Neuron (in vitro differentiated cells): Measurements from ENCODE around the gene IL16.
"Not testable (repeated sequence)": the region's sequence is repeated elsewhere in the genome, so short reads cannot be mapped to it uniquely, and the experiment has no call there.

Source experiments
- H2AFZ ChIP-seq: one replicate; pipeline ENCODE4 v1.6.1; 2013; ENCODE audit warnings: low read depth, mild to moderate bottlenecking, inconsistent platforms, low read length, moderate library complexity
- H3K27me3 ChIP-seq: one replicate; pipeline ENCODE4 v1.6.1; 2013; ENCODE audit warnings: low read length; ENCODE audit not compliant: insufficient read depth
- H3K36me3 ChIP-seq: one replicate; pipeline ENCODE4 v1.6.1; 2013; ENCODE audit warnings: low read length; ENCODE audit not compliant: insufficient read depth
- H3K4me1 ChIP-seq: one replicate; pipeline ENCODE4 v1.6.1; 2013; ENCODE audit warnings: low read length; ENCODE audit not compliant: insufficient read depth
- H3K4me3 ChIP-seq: 2 replicates; pipeline ENCODE4 v1.5.1; 2013; ENCODE audit warnings: mild to moderate bottlenecking, low read length, moderate library complexity
- H3K9me3 ChIP-seq: one replicate; pipeline ENCODE4 v1.6.1; 2013; ENCODE audit warnings: low read length

The IL16 gene

GRCh38 chr15:81196576-81197254, at the start of gene IL16:
IL16 (plus strand) TSS chr15:81196879; CDS start chr15:81225400, 28,521 bp downstream.
- Histone ChIP-seq H2AFZ (no peak within 1 kb of the TSS), H3K4me3 (no peak within 1 kb of the TSS), H3K9me3 (no peaks in the 10 kb centered on the region), H3K4me1 (no peaks in the 10 kb centered on the region), H3K36me3 (no peaks in the 10 kb centered on the region), H3K27me3 (no peaks in the 10 kb centered on the region)

- no peaks in the 10 kb centered on the region for H3K27me3 ChIP-seq
- no peaks in the 10 kb centered on the region for H3K36me3 ChIP-seq
- no peak overlapping the region for H3K4me3 ChIP-seq
- no peaks in the 10 kb centered on the region for H3K9me3 ChIP-seq
- H2AFZ ChIP-seq: no peak overlapping the region
- no peaks in the 10 kb centered on the region for H3K4me1 ChIP-seq
These were observed 45.3 kb upstream of the IL16 start for GRCh38 chr15:81151389-81151788.

GRCh38 chr15:81152339-81152738, 44.3 kb upstream of the IL16 start:
- Histone ChIP-seq H3K4me3 (no peak overlapping the region), H3K9me3 (no peaks in the 10 kb centered on the region), H3K27me3 (no peaks in the 10 kb centered on the region), H2AFZ (no peak overlapping the region), H3K36me3 (no peaks in the 10 kb centered on the region), H3K4me1 (no peaks in the 10 kb centered on the region)

GRCh38 chr15:81152799-81153198, 43.9 kb upstream of the IL16 start:
- H3K4me3 ChIP-seq: no peak overlapping the region
- no peaks in the 10 kb centered on the region for H3K4me1 ChIP-seq
- H3K27me3 ChIP-seq: no peaks in the 10 kb centered on the region
- H3K36me3 ChIP-seq: no peaks in the 10 kb centered on the region
- H2AFZ ChIP-seq: no peak overlapping the region
- no peaks in the 10 kb centered on the region for H3K9me3 ChIP-seq

- H3K27me3 ChIP-seq: no peaks in the 10 kb centered on the region
- no peak overlapping the region for H2AFZ ChIP-seq
- no peaks in the 10 kb centered on the region for H3K4me1 ChIP-seq
- H3K36me3 ChIP-seq: no peaks in the 10 kb centered on the region
- no peaks in the 10 kb centered on the region for H3K9me3 ChIP-seq
- H3K4me3 ChIP-seq: no peak overlapping the region
These were observed 41.1 kb upstream of the IL16 start for GRCh38 chr15:81155375-81156218.

GRCh38 chr15:81156324-81156723, 40.4 kb upstream of the IL16 start:
- Histone ChIP-seq H2AFZ (no peak overlapping the region), H3K27me3 (no peaks in the 10 kb centered on the region), H3K9me3 (no peaks in the 10 kb centered on the region), H3K4me3 (no peak overlapping the region), H3K4me1 (no peaks in the 10 kb centered on the region), H3K36me3 (no peaks in the 10 kb centered on the region)

- H2AFZ ChIP-seq: no peak overlapping the region
- H3K4me1 ChIP-seq: no peaks in the 10 kb centered on the region
- H3K9me3 ChIP-seq: no peaks in the 10 kb centered on the region
- H3K4me3 ChIP-seq: no peak overlapping the region
- no peaks in the 10 kb centered on the region for H3K36me3 ChIP-seq
- H3K27me3 ChIP-seq: no peaks in the 10 kb centered on the region
These were observed 39.3 kb upstream of the IL16 start for GRCh38 chr15:81157195-81157938.

- Histone ChIP-seq H3K36me3 (no peaks in the 10 kb centered on the region), H3K9me3 (no peaks in the 10 kb centered on the region), H3K4me1 (no peaks in the 10 kb centered on the region), H3K4me3 (no peak overlapping the region), H3K27me3 (no peaks in the 10 kb centered on the region), H2AFZ (no peak overlapping the region)
These were observed 38.8 kb upstream of the IL16 start for GRCh38 chr15:81157939-81158223.

- not testable (repeated sequence) for H2AFZ ChIP-seq, H3K27me3 ChIP-seq, H3K9me3 ChIP-seq, H3K4me3 ChIP-seq, H3K4me1 ChIP-seq, H3K36me3 ChIP-seq
These were observed 38.1 kb upstream of the IL16 start for GRCh38 chr15:81158561-81158960.

GRCh38 chr15:81160312-81161159, 36.1 kb upstream of the IL16 start:
- Histone ChIP-seq H3K27me3 (no peaks in the 10 kb centered on the region), H2AFZ (no peak overlapping the region), H3K36me3 (no peaks in the 10 kb centered on the region), H3K9me3 (no peaks in the 10 kb centered on the region), H3K4me1 (no peaks in the 10 kb centered on the region), H3K4me3 (no peak overlapping the region)

- Histone ChIP-seq H2AFZ (no peak overlapping the region), H3K9me3 (no peaks in the 10 kb centered on the region), H3K27me3 (no peaks in the 10 kb centered on the region)
These were observed 35.5 kb upstream of the IL16 start for GRCh38 chr15:81161160-81161673.

GRCh38 chr15:81161851-81162250, 34.8 kb upstream of the IL16 start:
- Histone ChIP-seq H3K36me3 (no peaks in the 10 kb centered on the region), H3K4me1 (no peaks in the 10 kb centered on the region), H3K9me3 (no peaks in the 10 kb centered on the region), H2AFZ (no peak overlapping the region), H3K4me3 (no peak overlapping the region), H3K27me3 (no peaks in the 10 kb centered on the region)

More at GRCh38 chr15:81161160-81161673, 35.5 kb upstream of the IL16 start:
- no peaks in the 10 kb centered on the region for H3K4me1 ChIP-seq
- no peaks in the 10 kb centered on the region for H3K36me3 ChIP-seq
- no peak overlapping the region for H3K4me3 ChIP-seq
